HG02884 (cell line): ENCODE data around the gene SLC22A2.
A peak's percentile ranks its signal among the peaks of the same experiment; 100 is the strongest.

Experiments
- ATAC-seq: cut with Tn5 transposase; IDR thresholded peaks from one replicate; pipeline ENCODE4 v1.9.1; 2021; ENCODE audit warnings: mild to moderate bottlenecking, moderate library complexity; ENCODE audit not compliant: unreplicated experiment

The SLC22A2 gene

DNA sequence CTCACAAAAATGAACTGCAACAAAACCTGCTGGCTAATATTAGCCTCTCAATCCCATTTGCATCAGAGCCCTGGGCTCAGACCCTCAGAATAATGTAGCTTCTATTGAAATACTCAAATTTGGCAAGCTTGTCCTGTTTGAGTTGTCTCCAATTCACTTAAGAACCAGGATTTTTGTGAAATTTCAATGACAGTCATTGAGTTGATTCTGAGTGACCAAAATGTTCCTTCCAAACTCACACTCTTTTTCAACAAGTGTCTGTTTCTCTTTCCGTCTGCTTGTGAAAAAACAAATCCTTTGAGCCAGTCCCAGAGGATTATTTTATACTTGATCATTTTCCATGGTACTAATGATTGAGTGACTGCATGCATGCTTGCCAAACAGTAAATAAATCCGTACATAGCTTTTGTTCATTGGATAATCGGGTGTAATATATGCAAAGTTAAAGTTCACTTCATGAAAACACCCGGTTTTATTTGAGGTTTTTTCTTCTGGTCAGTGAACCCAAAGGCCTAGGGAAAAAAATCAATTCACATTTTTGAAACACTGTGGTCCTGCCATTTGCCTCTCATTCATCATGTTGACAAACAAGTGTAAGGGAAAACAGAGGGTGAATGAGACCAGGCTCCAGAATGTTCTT lies 16.4 kb upstream of the SLC22A2 start:
- no peak for ATAC-seq

DNA sequence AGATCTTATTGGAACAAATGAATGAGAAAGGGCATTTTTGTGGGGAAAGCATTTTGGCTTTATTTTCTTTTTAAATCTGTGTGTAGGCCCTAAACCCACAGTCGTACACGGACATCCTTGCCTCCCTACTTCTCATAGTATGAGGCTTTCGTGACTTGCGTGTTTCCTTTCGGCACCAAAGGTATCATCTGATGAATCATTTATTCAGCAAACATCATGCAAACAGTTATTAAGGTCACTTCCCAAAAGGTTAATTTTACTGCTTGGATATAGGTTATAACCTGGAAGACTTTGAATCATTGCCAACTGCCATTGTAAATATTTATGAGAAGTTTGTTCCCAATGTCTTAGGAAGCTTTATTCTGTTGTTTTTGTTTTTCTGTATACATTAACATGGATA lies 15.1 kb upstream of the SLC22A2 start:
- no peak for ATAC-seq

DNA sequence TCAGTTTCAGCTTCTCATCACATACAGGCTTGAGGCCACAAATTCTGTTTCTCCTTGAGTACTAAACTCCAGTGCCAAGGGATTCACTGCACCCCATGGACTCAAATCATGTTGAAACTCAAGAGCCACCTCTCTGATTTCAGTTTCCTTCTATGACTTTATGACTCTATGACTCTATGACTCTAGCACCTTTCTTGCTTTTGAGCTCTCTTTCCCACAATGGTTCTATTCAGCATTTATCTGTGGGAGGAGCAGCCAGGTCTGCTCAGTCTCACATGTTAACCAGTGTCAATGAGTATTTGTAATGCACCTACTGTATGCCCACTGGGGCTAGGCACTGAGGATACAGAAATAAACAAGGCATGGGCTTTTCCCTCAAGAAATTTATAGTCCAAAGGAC lies 14.6 kb upstream of the SLC22A2 start:
- no peak for ATAC-seq

DNA sequence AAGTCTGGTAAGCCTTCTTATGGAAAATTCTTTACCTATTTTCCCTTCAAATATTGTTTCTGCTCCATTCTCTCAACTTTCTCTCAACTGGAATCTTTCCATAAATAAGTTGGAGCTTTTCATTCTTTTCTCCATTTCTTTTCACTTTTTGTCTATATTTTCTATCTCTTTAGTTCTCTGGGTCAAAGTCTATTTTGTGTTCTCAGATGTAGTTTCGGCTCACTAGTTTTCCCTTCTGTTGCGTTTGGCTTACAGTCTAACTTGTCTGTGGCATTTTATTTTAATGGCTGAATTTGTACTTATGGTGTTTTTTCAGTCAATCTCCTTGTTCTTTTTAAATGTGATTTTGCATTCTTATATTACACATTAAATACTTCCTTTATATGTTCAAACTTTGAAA lies 14.1 kb upstream of the SLC22A2 start:
- no peak for ATAC-seq

DNA sequence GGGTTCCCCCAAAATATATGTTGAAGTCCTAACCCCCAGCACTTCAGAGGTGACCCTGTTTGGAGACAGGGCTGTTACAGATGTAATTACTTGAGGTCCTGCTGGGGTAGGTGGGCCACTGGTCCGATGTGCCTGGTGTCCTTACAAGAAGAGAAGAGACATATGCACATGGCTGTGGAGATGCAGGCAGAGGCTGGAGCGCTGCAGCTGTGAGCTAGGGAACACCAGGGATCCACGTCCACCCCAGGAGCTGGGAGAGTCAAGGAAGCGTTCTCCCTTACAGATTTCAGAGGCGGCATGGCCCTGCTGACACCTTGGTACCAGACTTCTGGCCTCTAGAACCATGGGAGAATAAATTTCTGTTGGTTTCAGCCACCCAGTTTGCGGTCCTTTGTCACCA lies 11.7 kb upstream of the SLC22A2 start:
- no peak for ATAC-seq

- no peak for ATAC-seq
Observed at GRCh38 chr6:160269771-160270170, 11.2 kb upstream of the SLC22A2 start.

DNA sequence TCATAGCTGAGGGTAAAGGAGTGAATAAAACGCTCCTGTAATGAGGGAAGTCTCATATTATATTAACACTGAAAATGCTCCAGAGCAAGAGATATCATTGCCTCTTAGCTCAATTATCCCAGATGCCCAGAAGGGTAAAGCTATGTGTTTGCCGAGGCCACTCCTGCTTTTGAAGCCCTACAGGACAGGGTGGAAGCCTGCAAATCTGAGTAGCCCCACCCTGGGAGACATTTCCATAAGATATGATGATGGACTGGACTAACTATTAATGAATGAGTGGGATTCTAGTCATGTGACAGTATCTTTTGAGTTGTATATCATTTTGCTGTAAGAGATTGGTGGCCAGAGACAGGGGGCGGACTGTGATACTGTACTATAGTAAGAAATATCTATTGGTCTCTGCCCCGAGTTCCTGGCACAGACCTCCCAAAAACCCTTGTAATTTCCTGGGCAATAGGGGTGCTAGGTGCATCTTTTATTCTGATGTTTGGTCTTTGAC lies 10.5 kb upstream of the SLC22A2 start:
- no peak for ATAC-seq

DNA sequence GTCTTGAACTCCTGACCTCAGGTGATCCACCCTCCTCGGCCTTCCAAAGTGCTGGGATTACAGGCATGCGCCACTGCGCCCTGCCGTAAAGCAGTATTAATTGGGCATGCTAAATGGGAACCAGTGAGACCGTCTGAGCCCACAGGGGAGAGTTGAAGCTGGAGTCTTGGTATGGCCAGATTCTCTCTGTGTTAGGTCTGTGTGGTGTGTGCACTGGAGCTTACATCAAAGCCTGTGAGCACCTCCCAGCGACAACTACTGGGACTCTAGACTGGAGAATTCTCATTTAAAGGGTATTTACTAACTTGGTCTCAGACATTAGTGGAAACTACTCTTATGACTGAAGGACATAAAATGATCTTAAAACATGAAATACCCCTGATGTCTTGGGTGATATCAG lies 8.5 kb upstream of the SLC22A2 start:
- ATAC-seq: no peak

GRCh38 chr6:160265869-160266476 lies 7.4 kb upstream of the SLC22A2 start:
- peak; percentile 63 for ATAC-seq

DNA sequence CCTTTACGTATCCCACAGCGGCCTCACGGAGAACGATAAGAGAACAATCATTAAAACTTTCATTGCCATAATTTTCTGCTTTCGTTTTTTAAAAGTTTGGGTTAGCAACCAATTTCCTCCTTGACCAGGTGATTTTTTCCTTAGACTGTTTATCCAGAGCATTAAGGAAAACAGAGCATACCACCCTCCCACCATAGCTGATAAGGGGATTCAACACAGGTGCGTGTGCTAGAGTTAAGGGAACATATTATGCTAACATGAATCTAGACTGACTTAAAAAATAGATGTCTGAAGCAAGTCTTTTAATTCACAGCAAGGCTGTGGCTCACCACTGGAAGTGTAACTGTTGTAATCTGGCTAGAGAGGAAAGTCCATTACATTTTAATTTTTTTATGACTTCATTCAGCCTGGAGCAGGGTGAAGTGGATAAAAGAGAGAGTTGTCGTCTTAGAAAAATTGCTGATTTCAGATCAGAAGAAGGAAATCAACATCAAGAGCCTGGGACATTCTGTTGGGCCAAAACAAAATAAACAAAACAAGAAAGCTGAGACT lies 5.5 kb upstream of the SLC22A2 start:
- ATAC-seq: no peak

DNA sequence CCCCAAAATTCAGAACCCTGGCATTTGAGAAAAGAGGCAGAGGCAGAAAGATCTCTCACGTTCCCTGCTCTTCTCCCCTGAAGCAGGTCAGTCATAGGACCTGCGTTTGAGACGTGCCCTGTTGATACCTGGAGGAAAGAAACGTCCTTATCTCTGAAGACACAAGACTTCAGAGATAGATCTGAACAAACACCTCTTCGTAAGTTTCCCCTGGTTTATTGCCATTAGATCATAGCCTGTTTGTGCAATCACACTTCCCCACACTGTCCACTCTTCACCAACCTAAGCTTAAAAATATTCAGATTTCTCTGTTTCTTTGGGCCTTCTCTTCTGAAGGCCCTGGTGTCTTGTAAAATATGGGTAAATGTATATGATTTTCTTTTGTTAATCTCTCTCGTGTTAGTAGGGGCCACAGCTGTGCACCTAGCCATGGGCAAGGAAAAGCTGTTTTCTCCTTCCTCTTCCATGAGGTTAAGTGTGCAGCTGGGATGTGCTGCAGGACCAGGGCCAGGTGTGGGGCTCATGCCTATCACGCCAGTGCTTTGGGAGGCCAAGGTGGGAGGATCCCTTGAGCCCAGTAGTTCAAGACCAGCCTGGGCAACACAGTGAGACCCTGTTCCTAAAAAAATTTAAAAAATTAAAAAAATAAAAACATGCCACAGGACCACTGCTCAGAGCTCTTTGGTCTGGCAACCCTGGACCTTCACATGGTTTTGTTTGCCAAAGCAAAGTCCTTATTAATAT lies 4.7 kb upstream of the SLC22A2 start:
- no peak for ATAC-seq

- ATAC-seq: no peak
Observed at GRCh38 chr6:160261991-160262680, 3.5 kb upstream of the SLC22A2 start.

GRCh38 chr6:160260803-160261450 lies 2.3 kb upstream of the SLC22A2 start:
- no peak for ATAC-seq

- no peak for ATAC-seq
Observed at GRCh38 chr6:160260367-160260766, 1.7 kb upstream of the SLC22A2 start.

DNA sequence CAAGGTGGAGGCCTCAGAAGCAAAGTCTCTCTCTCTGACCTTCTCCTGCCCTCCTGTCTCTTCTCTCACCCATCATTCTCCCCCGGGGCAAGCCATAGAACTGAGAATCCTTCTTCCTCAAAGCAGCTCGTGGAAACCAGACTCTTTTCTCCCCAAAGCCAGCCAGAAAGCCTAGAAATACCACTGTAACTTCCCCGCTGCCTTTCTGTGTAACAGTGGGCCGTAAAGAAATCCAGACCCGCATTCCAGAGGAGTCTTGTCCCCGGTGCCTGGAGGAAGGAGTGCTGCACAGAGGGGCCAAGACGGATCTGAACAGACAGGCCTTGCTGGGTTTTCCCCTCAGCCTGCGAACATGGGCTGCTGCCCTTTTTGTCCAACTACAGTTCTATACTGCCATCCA lies 977 bp upstream of the SLC22A2 start:
- no peak for ATAC-seq

DNA sequence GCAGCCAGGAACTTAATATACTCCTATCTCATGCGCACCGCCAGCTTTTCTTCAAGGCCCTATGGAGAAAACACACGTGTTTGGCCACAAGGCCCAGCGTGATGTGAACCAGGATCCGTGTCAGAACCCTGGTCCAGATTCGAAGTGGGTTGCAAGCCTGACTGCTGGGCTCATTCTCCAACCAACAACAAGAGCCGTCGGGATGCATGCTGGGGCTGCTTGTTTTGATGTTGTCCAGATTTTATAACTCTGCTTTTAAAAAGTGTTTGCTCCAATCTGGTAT lies 463 bp upstream of the SLC22A2 start:
- ATAC-seq: no peak

DNA sequence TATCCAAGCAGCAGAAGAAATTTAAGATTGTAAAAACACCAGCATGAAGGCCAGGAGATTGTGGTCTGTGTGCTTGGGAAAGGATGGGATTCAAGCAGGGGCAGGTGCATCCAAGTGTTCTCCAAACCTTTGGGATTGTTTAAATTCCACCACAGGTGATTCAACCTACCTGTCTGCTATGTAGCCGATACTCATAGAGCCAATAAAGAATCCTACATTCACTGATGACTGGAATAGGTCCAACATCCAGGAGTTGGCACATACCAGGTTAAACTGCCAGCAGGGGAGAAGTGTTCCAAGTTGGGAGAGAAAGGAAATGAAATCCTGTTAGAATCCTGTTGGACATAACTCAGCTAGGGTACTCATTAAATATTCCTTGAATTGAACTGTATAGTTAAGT lies 2.2 kb downstream of the SLC22A2 start:
- no peak for ATAC-seq

GRCh38 chr6:160254467-160255312 lies 3.9 kb downstream of the SLC22A2 start:
- ATAC-seq: no peak

DNA sequence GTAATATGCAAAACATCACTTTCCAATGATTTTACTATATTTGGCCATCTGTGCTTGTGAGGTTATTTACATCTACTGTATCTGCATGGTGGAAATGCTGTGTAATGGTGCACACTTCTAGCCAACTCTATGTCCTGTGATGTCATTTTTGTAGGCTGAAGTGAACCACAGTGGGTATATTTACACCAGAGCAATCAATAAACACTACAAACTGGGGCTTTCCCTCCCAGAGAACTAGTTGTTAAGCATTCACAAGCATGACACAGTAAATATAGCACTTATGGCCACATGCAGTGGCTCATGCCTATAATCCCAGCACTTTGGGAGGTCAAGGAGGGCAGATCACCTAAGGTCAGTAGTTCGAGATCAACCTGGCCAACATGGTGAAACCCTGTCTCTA lies 4.9 kb downstream of the SLC22A2 start:
- ATAC-seq: peak; percentile 61

DNA sequence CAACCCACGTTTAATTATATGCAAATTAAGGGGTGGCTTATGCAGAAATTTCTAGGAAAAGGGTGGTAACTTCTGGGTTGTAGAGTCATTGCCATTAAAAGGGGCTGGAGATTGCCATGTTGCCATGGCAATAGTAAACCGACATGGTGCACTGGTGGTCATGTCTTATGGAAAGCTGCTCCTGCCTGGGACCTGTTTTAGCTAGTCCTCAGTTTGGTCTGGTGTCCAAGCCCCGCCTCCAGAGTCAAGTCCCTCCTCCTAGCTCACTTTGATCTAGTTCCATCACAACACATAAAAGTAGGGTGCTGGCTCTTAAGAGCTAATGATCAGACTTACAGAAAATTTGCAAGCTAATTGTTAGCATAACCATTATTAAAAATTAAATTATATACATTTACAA lies 5.3 kb downstream of the SLC22A2 start:
- ATAC-seq: no peak
